Peyer's patch (tissue), 4 donors: ENCODE data around the gene NVL.

Experiments
- CTCF ChIP-seq, 6 experiments: fragments of 450-650 bp in 4 of 6; fragments of 200-600 bp in 2 of 6; sonication (generic) in 1 of 6; IDR thresholded peaks; one replicate each; pipeline ENCODE4 v1.5.1; 2017 to 2019; ENCODE audit warnings: antibody characterized with exemption in 6 of 6, mild to moderate bottlenecking in 3 of 6, moderate library complexity in 1 of 6
- POLR2A ChIP-seq, 2 donors: fragments of 450-650 bp; IDR thresholded peaks; one replicate each; pipeline ENCODE4 v1.5.1; 2017; ENCODE audit warnings: antibody characterized with exemption in 2 of 2, mild to moderate bottlenecking in 2 of 2, moderate library complexity in 2 of 2

- TF ChIP-seq CTCF (IDR thresholded peaks at IDR 0.05) (no peak), POLR2A (IDR thresholded peaks at IDR 0.05) (no peak)
Observed at GRCh38 chr1:224238212-224238611, 91.8 kb downstream of the NVL start.
